Smooth muscle cell (in vitro differentiated cells): ENCODE data around the gene MAN1B1. TPM values are rescaled to one million over a fixed set of nuclear protein-coding genes. Genes with fewer than 3 reads are reported as not detected.

ENCODE experiments used
- DNase-seq: peaks from one replicate; lab custom pipeline; 2025; ENCODE audit not compliant: unreplicated experiment; lab: John Stamatoyannopoulos, UW
- H2AFZ ChIP-seq: fragments of 200-600 bp; sonication (generic); 2 replicates; pipeline ENCODE4 v1.6.0; 2016; ENCODE audit warnings: antibody characterized with exemption, low read depth, mild to moderate bottlenecking
- H3F3A ChIP-seq: fragments of 200-600 bp; sonication (generic); 2 replicates; pipeline ENCODE4 v1.6.0; 2017; ENCODE audit warnings: antibody characterized with exemption, low read depth
- H3K27ac ChIP-seq: fragments of 200-600 bp; sonication (generic); 2 replicates; pipeline ENCODE4 v1.5.1; 2016; ENCODE audit warnings: low read depth, mild to moderate bottlenecking
- H3K27me3 ChIP-seq: fragments of 200-600 bp; sonication (generic); 2 replicates; pipeline ENCODE4 v1.6.1; 2016; ENCODE audit warnings: low read depth, mild to moderate bottlenecking
- H3K36me3 ChIP-seq: fragments of 200-600 bp; sonication (generic); 2 replicates; pipeline ENCODE4 v1.5.1; 2016; ENCODE audit warnings: low read depth
- H3K4me1 ChIP-seq: fragments of 200-600 bp; sonication (generic); 2 replicates; pipeline ENCODE4 v1.5.1; 2016; ENCODE audit warnings: low read depth
- H3K4me2 ChIP-seq: fragments of 200-600 bp; sonication (generic); 2 replicates; pipeline ENCODE4 v1.6.0; 2016; ENCODE audit warnings: mild to moderate bottlenecking
- H3K4me3 ChIP-seq: fragments of 200-600 bp; sonication (generic); 2 replicates; pipeline ENCODE4 v1.5.1; 2016; ENCODE audit warnings: mild to moderate bottlenecking
- H3K79me2 ChIP-seq: fragments of 200-600 bp; sonication (generic); 2 replicates; pipeline ENCODE4 v1.6.0; 2016; ENCODE audit warnings: low read depth, mild to moderate bottlenecking
- H3K9ac ChIP-seq: fragments of 200-600 bp; sonication (generic); 2 replicates; pipeline ENCODE4 v1.6.0; 2016; ENCODE audit warnings: low read depth
- H3K9me3 ChIP-seq: fragments of 200-600 bp; sonication (generic); replicated peaks from 2 replicates; pipeline ENCODE4 v1.5.1; 2016; ENCODE audit warnings: low read depth
- H4K20me1 ChIP-seq: fragments of 200-600 bp; sonication (generic); 2 replicates; pipeline ENCODE4 v1.6.0; 2016; ENCODE audit warnings: low read depth
- CTCF ChIP-seq: fragments of 200-600 bp; sonication (generic); IDR thresholded peaks from 2 replicates; pipeline ENCODE4 v1.5.1; 2017; ENCODE audit warnings: borderline replicate concordance, mild to moderate bottlenecking, antibody characterized with exemption; ENCODE audit not compliant: insufficient read depth, poor library complexity, severe bottlenecking
- WGBS: methylation state at CpG from one replicate; pipeline ENCODE4 v1.1.7; 2016; ENCODE audit warnings: low lambda C conversion rate; 5-methylcytosine and 5-hydroxymethylcytosine counted together
- polyA plus RNA-seq: library from polyadenylated mRNA; unstranded; fragments of >200 nt; fragmentation: Nextera tagmentation; extraction: Ambion mirVana; gene quantifications from 2 replicates; pipeline ENCODE4 v1.2.1, GENCODE V29; 2016
- total RNA-seq: library from RNA; depleted of rRNA; stranded (reverse); fragments of >200 nt; gene quantifications from 2 replicates; pipeline ENCODE4 v1.2.3, GENCODE V29; 2014

MAN1B1 gene
- total and polyA plus RNA-seq, 2 experiments from 2014 or later, result 62.9 to 97.1 TPM

- Histone ChIP-seq H3F3A (no peaks in the 10 kb centered on the region), H2AFZ (no peak overlapping the region), H3K9me3 (no peaks in the 10 kb centered on the region), H3K27me3 (peaks cover 30% of the 10 kb centered on the region), H3K9ac (no peak overlapping the region), H3K36me3 (no peaks in the 10 kb centered on the region), H3K4me1 (no peaks in the 10 kb centered on the region), H3K79me2 (no peaks in the 10 kb centered on the region), H3K27ac (no peak overlapping the region), H3K4me2 (no peak overlapping the region), H4K20me1 (no peaks in the 10 kb centered on the region), H3K4me3 (no peak overlapping the region)
- no peak for TF ChIP-seq CTCF
- WGBS, result 71% methylated on average over 33 of the region's 49 CpGs
- no peak for DNase-seq
These were observed 59.1 kb downstream of the MAN1B1 start for GRCh38 chr9:137145731-137146526.

DNA sequence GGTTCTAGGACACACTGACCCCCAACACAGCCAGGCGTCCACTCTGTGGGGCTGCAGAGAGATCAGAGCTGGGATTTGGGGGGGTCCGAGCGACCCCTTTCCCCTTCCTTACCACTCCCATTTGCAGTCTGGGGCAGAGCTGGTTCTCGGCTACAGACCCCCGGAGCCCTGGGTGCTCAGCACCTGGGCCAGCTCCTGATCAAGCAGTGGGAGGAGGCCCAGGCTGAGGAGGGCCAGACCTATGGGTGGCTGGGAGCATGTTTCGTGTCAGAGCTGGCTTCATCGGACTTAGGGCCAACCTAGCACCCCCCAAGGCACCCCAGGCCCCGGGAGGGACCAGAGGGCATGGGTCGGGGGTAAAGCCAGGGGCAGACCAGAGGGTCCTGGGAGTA lies 59.7 kb downstream of the MAN1B1 start:
- Histone ChIP-seq H3K27me3 (peaks cover 24% of the 10 kb centered on the region), H3K9ac (no peak overlapping the region), H3K9me3 (no peaks in the 10 kb centered on the region), H3K79me2 (no peaks in the 10 kb centered on the region), H3K4me1 (no peaks in the 10 kb centered on the region), H3F3A (no peaks in the 10 kb centered on the region), H2AFZ (no peak overlapping the region), H3K4me2 (no peak overlapping the region), H3K36me3 (no peaks in the 10 kb centered on the region), H4K20me1 (no peaks in the 10 kb centered on the region), H3K4me3 (no peak overlapping the region), H3K27ac (no peak overlapping the region)
- no peak for DNase-seq
- 84% methylated on average over 9 of the region's 9 CpGs for WGBS
- no peak for TF ChIP-seq CTCF

DNA sequence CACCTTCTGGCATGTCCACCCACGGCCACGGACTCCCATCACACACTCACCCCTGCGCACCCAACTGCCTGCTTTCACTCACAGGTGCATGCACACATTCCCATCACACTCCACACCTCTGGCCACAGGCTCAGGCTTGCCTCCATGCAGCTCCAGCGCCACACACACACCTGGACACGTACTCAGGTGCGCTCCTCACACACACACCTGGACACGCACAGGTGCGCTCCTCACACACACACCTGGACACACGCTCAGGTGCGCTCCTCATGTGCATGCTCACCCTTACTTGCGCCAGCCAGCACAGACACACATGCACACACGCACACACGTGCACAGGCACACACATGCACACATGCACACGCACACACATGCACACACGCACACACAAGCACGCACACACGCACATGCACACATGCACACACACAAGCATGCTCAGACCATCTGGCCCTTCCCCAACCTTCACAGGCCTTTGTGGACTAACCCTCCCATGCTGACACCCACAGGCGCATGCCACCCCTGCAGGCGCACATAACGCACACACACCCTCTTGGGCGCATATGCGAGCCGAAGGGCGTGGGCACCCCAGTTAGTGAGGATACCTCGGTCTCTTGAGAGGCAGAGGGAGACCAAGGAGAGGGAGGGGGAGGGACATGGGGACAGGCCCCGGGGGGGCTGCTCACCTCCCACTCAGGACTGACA lies 60.5 kb downstream of the MAN1B1 start:
- Histone ChIP-seq H3K4me3 (no peak overlapping the region), H3F3A (no peaks in the 10 kb centered on the region), H3K9me3 (no peaks in the 10 kb centered on the region), H3K36me3 (no peaks in the 10 kb centered on the region), H2AFZ (no peak overlapping the region), H4K20me1 (no peaks in the 10 kb centered on the region), H3K4me1 (no peaks in the 10 kb centered on the region), H3K27ac (no peak overlapping the region), H3K9ac (no peak overlapping the region), H3K27me3 (peaks cover 17% of the 10 kb centered on the region), H3K4me2 (no peak overlapping the region), H3K79me2 (no peaks in the 10 kb centered on the region)
- no peak for TF ChIP-seq CTCF
- 93% methylated on average over 26 of the region's 26 CpGs for WGBS
- DNase-seq, result no peak

DNA sequence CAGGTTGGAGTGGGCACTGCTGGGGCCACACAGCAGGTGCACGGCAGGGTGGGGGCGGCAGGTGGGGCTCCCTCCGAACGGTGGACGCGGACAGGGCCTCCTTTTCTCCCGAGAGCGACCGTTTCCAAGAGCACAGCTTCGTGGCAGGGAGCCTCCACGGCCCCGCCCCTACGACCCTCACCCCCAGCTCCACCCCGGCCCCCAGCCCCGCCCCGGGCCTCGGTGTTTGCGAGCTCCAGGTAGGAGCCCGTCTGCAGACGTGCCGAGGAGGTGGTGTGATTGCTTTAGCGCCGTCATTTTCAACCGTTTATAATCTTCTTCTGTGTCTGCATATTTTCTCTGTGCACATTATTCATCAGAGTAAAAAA lies 61.0 kb downstream of the MAN1B1 start:
- Histone ChIP-seq H3K4me3 (no peak overlapping the region), H3K4me1 (no peaks in the 10 kb centered on the region), H2AFZ (no peak overlapping the region), H3K9ac (no peak overlapping the region), H3K27ac (no peak overlapping the region), H3F3A (no peaks in the 10 kb centered on the region), H3K9me3 (no peaks in the 10 kb centered on the region), H3K36me3 (no peaks in the 10 kb centered on the region), H4K20me1 (no peaks in the 10 kb centered on the region), H3K4me2 (no peak overlapping the region), H3K27me3 (peaks cover 12% of the 10 kb centered on the region), H3K79me2 (no peaks in the 10 kb centered on the region)
- DNase-seq, result no peak
- TF ChIP-seq CTCF, result no peak
- WGBS, result 69% methylated on average over 16 of the region's 24 CpGs
